GM12872 (cell line): ENCODE results near the gene RCOR1.

Experiments
- TF ChIP-seq, protein P1 (sequence below): IDR thresholded peaks from 3 replicates; pipeline ENCODE4 v1.5.1; 2011; ENCODE audit warnings: low read depth, mild to moderate bottlenecking, low read length, moderate library complexity; ENCODE audit not compliant: insufficient read depth

RCOR1 gene

DNA sequence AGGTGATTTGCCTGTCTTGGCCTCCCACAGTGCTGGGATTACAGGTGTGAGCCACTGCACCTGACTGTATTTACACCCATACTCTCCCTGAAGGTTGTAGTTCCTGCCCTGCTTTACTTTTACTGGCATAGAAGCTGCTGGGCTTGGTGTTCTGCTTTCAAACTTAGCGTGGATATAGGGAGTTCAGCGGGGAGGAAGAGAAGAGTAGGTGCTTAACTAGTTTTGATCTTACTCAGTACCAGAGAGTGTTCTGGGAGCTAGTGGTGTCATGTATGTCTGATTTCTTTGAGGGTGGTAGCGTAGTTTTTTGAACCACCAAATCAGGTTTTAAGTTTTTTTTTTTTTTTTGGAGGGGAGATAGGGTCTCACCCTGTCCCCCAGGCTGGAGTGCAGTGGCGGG lies 13.8 kb downstream of the RCOR1 start:
- TF ChIP-seq, protein P1, sequence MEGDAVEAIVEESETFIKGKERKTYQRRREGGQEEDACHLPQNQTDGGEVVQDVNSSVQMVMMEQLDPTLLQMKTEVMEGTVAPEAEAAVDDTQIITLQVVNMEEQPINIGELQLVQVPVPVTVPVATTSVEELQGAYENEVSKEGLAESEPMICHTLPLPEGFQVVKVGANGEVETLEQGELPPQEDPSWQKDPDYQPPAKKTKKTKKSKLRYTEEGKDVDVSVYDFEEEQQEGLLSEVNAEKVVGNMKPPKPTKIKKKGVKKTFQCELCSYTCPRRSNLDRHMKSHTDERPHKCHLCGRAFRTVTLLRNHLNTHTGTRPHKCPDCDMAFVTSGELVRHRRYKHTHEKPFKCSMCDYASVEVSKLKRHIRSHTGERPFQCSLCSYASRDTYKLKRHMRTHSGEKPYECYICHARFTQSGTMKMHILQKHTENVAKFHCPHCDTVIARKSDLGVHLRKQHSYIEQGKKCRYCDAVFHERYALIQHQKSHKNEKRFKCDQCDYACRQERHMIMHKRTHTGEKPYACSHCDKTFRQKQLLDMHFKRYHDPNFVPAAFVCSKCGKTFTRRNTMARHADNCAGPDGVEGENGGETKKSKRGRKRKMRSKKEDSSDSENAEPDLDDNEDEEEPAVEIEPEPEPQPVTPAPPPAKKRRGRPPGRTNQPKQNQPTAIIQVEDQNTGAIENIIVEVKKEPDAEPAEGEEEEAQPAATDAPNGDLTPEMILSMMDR = no peak

DNA sequence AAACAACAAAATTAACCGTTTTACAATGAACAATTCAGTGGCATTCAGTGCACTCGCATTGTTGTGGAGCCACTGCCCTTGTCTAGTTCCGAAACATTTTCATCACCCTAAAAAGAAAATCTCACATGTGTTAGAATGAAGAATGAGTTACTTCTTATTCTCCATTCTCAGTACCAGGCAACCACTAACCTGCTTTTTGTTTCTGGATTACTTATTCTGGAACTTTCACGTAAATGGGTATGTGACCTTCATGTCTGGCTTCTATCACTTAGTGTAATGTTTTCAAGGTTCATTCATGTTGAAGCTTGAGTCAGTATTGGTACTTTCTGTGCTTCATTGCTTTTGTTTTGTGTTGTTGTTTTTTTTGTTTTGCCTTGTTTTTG lies 15.6 kb downstream of the RCOR1 start:
- TF ChIP-seq, protein P1 = no peak

DNA sequence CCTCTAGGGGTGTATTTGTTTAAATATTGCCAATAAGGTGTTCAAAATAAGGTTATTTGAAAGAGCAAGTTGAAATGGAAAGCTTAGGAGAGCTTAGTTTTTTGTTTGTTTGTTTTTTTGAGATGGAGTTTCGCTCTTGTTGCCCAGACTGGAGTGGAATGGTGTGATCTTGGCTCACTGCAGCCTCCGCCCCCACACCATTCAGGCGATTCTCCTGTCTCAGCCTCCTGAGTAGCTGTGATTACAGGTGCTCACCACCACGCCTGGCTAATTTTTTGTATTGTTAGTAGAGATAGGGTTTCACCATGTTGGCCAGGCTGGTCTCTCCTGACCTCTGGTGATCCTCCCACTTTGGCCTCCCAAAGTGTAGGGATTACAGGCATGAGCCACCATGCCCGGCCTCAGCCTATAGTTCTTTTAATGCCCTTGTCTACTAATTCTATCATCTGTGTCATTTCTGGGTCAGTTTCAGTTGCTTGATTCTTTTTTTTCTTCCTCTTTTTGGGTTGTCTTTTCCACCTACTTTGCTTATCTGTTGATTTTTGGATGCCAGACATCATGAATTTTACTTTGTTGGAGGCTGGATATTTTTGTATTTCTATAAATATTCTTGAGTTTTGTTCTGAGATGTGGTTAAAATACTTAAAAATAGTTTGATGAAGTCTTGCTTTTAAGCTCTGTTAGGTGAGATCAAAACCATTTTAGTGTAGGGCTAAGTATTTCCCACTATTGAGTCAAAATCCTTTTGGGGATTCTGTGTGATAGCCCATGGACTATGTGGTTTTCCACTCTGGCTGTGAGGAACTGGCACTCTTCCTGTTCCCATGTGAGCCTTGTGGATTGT lies 18.7 kb downstream of the RCOR1 start:
- TF ChIP-seq, protein P1 = no peak

DNA sequence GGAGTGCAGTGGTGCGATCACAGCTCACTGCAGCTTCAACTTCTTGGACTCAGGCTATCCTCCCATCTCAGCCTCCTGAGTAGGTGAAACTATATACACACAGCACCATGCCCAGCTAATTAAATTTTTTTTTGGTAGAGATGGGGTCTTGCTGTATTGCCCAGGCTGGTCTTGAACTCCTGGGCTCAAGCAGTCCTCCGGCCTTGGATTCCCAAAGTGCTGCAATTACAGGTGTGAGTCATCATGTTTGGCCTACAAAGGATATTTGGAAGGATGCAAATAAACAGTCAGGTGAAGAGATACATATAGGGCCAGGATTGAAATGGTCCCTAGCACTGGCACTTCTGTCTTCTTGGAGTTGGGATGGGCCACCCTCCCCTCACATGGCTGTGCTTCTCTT lies 23.9 kb downstream of the RCOR1 start:
- TF ChIP-seq, protein P1 = no peak

DNA sequence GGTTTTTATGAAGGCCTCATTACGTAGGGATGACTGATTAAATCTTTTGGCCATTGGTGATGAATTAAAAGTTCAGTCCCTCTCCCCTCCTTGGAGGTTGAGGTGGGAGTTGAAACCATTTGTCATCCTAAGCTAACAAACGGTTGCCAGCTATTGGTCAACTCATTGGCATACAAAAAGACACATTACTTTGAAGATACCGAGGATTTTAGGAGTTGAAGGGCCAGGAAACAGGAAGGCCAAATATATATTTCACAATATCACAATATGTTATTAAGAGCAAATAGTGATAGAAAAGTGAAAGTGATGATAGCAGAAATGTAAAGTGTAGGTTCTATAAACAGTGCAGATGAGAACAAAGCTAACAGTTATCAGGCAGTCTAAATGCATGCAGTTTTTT lies 24.4 kb downstream of the RCOR1 start:
- TF ChIP-seq, protein P1 = no peak

DNA sequence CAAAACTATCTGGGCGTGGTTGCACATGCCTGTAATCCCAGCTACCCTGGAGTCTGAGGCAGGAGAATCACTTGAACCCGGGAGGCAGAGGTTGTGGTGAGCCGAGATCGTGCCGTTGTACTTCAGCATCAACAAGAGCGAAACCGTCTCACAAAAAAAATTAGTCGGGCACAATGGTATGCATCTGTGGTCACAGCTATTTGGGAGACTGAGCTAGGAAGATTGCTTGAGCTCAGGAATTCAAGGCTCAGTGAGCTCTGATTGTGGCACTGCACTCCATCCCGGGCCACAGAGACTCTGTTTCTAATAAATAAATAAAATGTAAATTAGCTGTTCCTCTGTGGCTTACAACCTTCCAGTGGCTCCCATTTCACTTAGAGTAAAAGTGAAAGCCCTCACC lies 28.0 kb downstream of the RCOR1 start:
- TF ChIP-seq, protein P1 = no peak

DNA sequence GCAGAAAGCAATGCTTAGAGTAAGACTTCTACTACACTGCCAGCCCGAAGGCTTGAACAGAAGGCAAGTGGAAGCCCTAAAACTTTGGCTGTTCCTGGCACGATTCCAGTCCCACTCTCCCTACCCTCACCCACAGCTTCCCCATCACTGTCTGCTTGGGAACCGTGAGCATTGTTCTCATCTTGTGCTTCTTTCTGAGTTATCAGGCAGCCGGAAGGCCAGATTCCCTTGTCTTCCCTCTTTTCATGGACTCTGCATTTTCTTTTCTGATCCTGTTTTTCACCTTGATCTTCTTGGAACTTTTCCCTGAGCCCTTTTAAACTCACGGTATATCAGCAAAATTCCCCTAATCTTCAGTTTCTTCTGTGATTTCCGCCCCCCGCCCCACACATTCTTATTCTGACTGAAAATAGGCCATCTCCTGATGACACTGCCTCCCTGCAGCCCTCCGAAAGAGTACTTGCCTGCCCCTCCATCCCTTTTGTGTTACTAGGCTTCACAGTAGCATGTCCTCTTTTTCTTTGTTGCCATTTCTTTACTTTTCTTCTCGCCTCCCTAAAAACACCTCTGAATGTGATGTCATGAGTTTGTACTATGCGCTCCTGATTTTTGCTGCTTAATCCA lies 29.9 kb downstream of the RCOR1 start:
- TF ChIP-seq, protein P1 = no peak
